Right lobe of liver (tissue), 4 donors: ENCODE results near the gene DTD2.

Experiments used
- CTCF ChIP-seq, 4 donors: fragments of 200-600 bp in 3 of 4; fragments of 450-650 bp in 1 of 4; IDR thresholded peaks; one replicate each; pipeline versions ENCODE4 v1.5.1 to v1.8.0; 2016 to 2022; ENCODE audit warnings: antibody characterized with exemption in 4 of 4, mild to moderate bottlenecking in 2 of 4
- POLR2A ChIP-seq: fragments of 450-650 bp; IDR thresholded peaks from one replicate; pipeline ENCODE4 v1.6.1; 2017; ENCODE audit warnings: antibody characterized with exemption, mild to moderate bottlenecking
- donor health status: DM: no; HTN: no; CAD: no.
- donor health status: DM: no; HTN: no; CAD: no.
- donor health status: DM: no; HTN: yes; CAD: no.

GRCh38 chr14:31428011-31428410 lies 29.3 kb downstream of the DTD2 start:
- no peak for TF ChIP-seq CTCF (IDR thresholded peaks at IDR 0.05)
- TF ChIP-seq POLR2A: no peak
